Measurements from ENCODE around the gene GPANK1.

GRCh38 chr6:31692886-31693285, 28.1 kb upstream of the GPANK1 start:
- TF ChIP-seq CTCF (IDR thresholded peaks at IDR 0.05; ENCODE audit: low read length) (no peak), EZH2 (IDR thresholded peaks at IDR 0.05; ENCODE audit: borderline replicate concordance, low read length) (no peak)
